ENCODE results near the gene ZCCHC14. TPM values are rescaled to one million over a fixed set of nuclear protein-coding genes. Genes with fewer than 3 reads are reported as not detected.
A peak's percentile ranks its signal among the peaks of the same experiment; 100 is the strongest.
"Not testable (repeated sequence)": the region's sequence is repeated elsewhere in the genome, so short reads cannot be mapped to it uniquely, and the experiment has no call there.

The ZCCHC14 gene
- polyA plus RNA-seq, 2 of the 4 experiments (the other 2 are of a cell fraction): 3.8 to 7.3 TPM

DNA sequence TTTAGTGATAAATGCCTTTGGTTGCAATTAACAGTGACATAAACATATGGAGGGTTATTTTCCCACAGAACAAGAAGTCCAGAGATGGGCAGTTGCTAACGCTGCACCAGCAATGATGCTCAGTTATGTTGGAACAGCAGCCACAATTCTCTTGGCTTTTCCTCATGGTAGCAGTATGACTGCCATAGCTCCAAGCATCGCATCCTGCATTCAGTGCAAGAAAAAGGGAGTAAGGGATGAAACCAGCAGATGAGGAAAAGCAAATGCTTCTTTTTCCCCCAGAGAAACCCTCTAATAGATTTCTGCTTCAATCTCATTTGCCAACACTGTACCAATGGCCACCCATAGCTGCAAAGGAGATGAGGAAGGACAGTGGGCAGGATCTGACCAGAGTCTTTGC, 13.0 kb upstream of the ZCCHC14 start:
- ATAC-seq: no peak
- Histone ChIP-seq H3K9me3 (no peaks in the 10 kb centered on the region), H3K4me1 (no peaks in the 10 kb centered on the region), H3K4me2 (no peak overlapping the region), H3K4me3 (no peak overlapping the region), H3K27ac (no peak overlapping the region)
- ChIA-PET POLR2A (no interaction called here), CTCF (interaction anchor here (0.6 to 1.0 kb wide), 3 partner anchors 89 to 185 kb away, joined by 3 to 5 read pairs (median 3); no protein-coding TSS in a partner anchor)
- TF ChIP-seq, protein P1, sequence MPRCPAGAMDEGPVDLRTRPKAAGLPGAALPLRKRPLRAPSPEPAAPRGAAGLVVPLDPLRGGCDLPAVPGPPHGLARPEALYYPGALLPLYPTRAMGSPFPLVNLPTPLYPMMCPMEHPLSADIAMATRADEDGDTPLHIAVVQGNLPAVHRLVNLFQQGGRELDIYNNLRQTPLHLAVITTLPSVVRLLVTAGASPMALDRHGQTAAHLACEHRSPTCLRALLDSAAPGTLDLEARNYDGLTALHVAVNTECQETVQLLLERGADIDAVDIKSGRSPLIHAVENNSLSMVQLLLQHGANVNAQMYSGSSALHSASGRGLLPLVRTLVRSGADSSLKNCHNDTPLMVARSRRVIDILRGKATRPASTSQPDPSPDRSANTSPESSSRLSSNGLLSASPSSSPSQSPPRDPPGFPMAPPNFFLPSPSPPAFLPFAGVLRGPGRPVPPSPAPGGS (IDR thresholded peaks at IDR 0.05): no peak
- no peak for TF ChIP-seq FOXS1 (CRISPR knock-in tag; IDR thresholded peaks at IDR 0.05)
- TF ChIP-seq, protein P2, sequence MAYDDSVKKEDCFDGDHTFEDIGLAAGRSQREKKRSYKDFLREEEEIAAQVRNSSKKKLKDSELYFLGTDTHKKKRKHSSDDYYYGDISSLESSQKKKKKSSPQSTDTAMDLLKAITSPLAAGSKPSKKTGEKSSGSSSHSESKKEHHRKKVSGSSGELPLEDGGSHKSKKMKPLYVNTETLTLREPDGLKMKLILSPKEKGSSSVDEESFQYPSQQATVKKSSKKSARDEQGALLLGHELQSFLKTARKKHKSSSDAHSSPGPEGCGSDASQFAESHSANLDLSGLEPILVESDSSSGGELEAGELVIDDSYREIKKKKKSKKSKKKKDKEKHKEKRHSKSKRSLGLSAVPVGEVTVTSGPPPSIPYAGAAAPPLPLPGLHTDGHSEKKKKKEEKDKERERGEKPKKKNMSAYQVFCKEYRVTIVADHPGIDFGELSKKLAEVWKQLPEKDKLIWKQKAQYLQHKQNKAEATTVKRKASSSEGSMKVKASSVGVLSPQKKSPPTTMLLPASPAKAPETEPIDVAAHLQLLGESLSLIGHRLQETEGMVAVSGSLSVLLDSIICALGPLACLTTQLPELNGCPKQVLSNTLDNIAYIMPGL (CRISPR knock-in tag; IDR thresholded peaks at IDR 0.05; ENCODE audit: borderline replicate concordance): no peak
- no peak for TF ChIP-seq CEBPB (IDR thresholded peaks at IDR 0.05)
- no peak for TF ChIP-seq FOSL2 (IDR thresholded peaks at IDR 0.05)
- no peak for TF ChIP-seq FOSL2 (CRISPR knock-in tag; IDR thresholded peaks at IDR 0.05)
- no peak for TF ChIP-seq HOXB5 (CRISPR knock-in tag; IDR thresholded peaks at IDR 0.05)
- no peak for TF ChIP-seq HOXB13 (CRISPR knock-in tag; IDR thresholded peaks at IDR 0.05; ENCODE audit: low read depth)
- TF ChIP-seq, protein P3, sequence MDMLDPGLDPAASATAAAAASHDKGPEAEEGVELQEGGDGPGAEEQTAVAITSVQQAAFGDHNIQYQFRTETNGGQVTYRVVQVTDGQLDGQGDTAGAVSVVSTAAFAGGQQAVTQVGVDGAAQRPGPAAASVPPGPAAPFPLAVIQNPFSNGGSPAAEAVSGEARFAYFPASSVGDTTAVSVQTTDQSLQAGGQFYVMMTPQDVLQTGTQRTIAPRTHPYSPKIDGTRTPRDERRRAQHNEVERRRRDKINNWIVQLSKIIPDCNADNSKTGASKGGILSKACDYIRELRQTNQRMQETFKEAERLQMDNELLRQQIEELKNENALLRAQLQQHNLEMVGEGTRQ (IDR thresholded peaks at IDR 0.05): no peak
- no peak for TF ChIP-seq CHD4 (IDR thresholded peaks at IDR 0.05; ENCODE audit: borderline replicate concordance)
- TF ChIP-seq ZFP36 (IDR thresholded peaks at IDR 0.05; ENCODE audit: borderline replicate concordance, partially characterized antibody): no peak
- DNase-seq (ENCODE audit: low read depth in 1 of 2, low spot score in 1 of 2): no peak
- FAIRE-seq: no peak
- WGBS (ENCODE audit: missing lambda C conversion rate): 79% methylated on average over 2 of the region's 2 CpGs

DNA sequence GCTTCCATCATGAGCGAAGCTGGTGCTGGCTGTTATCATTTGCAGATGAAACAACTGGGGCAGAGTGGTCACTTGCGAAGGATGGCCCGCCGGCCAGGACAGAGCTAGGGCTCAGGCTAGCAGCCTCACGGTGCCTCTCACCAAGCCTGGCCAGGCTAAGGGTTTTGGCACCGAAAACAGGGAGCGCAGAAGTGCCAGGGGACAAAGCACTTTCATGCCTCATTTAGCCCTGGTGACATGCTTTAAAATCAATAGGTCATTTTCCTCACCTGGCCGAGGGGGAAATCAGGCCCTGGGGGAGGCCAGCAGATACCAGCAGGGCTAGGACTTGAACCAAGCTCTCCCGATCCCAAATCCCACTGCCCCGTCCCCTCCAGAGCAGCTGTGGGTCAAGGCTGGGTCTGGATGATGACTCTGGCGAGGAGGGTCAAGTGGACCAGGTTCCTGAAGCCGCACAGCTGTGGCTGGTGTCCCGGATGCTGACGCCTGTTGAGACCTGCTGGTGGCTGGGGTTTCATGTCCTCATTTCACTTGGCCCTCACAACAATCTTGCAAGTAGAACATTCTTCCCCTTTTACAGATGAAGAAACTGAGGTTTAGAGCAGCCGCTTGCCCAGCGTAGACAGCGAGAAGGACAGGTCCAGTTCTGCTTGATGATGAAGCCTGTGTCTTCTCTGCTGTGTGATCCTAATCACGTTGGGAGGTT, 10.6 kb upstream of the ZCCHC14 start:
- H3K4me2 ChIP-seq; H3K27ac ChIP-seq; ATAC-seq; H3K9me3 ChIP-seq; POLR2A ChIA-PET; FAIRE-seq; H3K4me3 ChIP-seq; DNase-seq (ENCODE audit: low read depth in 1 of 2, low spot score in 1 of 2): not testable (repeated sequence)
- H3K4me1 ChIP-seq: peaks cover 19% of the 10 kb centered on the region
- 75% methylated on average over 18 of the region's 18 CpGs for WGBS (ENCODE audit: missing lambda C conversion rate)
- CTCF ChIA-PET: interaction anchor here (1.1 kb wide), 1 partner anchor 132 kb away, joined by 4 read pairs; no protein-coding TSS in a partner anchor

DNA sequence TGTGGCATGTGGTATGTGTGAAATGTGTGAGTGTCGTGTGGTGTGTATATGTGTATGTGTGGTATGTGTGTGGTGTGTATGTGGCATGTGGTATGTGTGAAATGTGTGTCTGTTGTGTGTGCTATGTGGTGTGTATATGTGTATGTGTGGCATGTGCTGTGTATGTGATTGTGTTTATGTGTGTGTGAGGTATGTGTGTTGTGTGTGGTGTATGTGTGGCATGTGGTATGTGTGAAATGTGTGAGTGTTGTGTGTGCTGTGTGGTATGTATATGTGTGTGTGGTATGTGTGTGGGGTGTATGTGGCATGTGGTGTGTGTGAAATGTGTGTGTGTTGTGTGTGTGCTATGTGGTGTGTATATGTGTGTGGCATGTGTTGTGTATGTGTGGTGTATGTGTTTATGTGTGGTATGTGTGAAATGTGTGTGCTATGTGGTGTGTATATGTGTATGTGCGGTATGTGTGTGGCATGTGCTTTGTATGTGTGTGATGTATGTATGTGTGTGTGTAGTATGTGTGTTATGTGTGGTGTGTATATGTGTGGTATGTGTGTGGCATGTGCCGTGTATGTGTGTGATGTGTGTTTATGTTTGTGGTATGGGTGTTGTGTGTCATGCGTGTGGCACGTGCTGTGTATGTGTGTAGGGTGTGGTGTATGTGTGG, 9.6 kb upstream of the ZCCHC14 start:
- ChIA-PET POLR2A (no interaction called here), CTCF (no interaction called here)
- WGBS (ENCODE audit: missing lambda C conversion rate): 76% methylated on average over 5 of the region's 5 CpGs
- Histone ChIP-seq H3K4me2 (no peak overlapping the region), H3K27ac (no peak overlapping the region), H3K9me3 (no peaks in the 10 kb centered on the region), H3K4me1 (peaks cover 25% of the 10 kb centered on the region), H3K4me3 (no peak overlapping the region)
- DNase-seq (ENCODE audit: low read depth in 1 of 2, low spot score in 1 of 2) (no peak), ATAC-seq (no peak), FAIRE-seq (peak; percentile 28)
- TF ChIP-seq, protein P4, sequence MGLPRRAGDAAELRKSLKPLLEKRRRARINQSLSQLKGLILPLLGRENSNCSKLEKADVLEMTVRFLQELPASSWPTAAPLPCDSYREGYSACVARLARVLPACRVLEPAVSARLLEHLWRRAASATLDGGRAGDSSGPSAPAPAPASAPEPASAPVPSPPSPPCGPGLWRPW (IDR thresholded peaks at IDR 0.05): no peak
- TF ChIP-seq ESRRA (IDR thresholded peaks at IDR 0.05; ENCODE audit: borderline replicate concordance, low read length): no peak
- TF ChIP-seq, protein P5, sequence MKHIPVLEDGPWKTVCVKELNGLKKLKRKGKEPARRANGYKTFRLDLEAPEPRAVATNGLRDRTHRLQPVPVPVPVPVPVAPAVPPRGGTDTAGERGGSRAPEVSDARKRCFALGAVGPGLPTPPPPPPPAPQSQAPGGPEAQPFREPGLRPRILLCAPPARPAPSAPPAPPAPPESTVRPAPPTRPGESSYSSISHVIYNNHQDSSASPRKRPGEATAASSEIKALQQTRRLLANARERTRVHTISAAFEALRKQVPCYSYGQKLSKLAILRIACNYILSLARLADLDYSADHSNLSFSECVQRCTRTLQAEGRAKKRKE (CRISPR knock-in tag; IDR thresholded peaks at IDR 0.05; ENCODE audit: low read depth): no peak
- TF ChIP-seq RFX5 (IDR thresholded peaks at IDR 0.05): no peak
- TF ChIP-seq RNF2 (IDR thresholded peaks at IDR 0.05; ENCODE audit: borderline replicate concordance, low read depth): no peak
- TF ChIP-seq, protein P2 (CRISPR knock-in tag; IDR thresholded peaks at IDR 0.05; ENCODE audit: borderline replicate concordance): no peak
- TF ChIP-seq EHF (CRISPR knock-in tag; IDR thresholded peaks at IDR 0.05): no peak
- no peak for TF ChIP-seq GATA3 (IDR thresholded peaks at IDR 0.05; ENCODE audit: borderline replicate concordance)
- no peak for TF ChIP-seq FOSB (CRISPR knock-in tag; IDR thresholded peaks at IDR 0.05)
- TF ChIP-seq RARB (CRISPR knock-in tag; IDR thresholded peaks at IDR 0.05): no peak
- TF ChIP-seq JUNB (IDR thresholded peaks at IDR 0.05): no peak
- no peak for TF ChIP-seq EP300 (IDR thresholded peaks at IDR 0.05)
- TF ChIP-seq HDAC2 (IDR thresholded peaks at IDR 0.05): no peak
- TF ChIP-seq HEYL (CRISPR knock-in tag; IDR thresholded peaks at IDR 0.05): no peak
- TF ChIP-seq, protein P6, sequence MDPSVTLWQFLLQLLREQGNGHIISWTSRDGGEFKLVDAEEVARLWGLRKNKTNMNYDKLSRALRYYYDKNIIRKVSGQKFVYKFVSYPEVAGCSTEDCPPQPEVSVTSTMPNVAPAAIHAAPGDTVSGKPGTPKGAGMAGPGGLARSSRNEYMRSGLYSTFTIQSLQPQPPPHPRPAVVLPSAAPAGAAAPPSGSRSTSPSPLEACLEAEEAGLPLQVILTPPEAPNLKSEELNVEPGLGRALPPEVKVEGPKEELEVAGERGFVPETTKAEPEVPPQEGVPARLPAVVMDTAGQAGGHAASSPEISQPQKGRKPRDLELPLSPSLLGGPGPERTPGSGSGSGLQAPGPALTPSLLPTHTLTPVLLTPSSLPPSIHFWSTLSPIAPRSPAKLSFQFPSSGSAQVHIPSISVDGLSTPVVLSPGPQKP (IDR thresholded peaks at IDR 0.05; ENCODE audit: low read depth, low read length): no peak
- TF ChIP-seq CEBPB (IDR thresholded peaks at IDR 0.05): no peak

Data from A549 (cell line).